Measurements from ENCODE around the gene SHROOM2.
"Not testable (repeated sequence)": the region's sequence is repeated elsewhere in the genome, so short reads cannot be mapped to it uniquely, and the experiment has no call there.

SHROOM2 gene

GRCh38 chrX:9786798-9787635, 788 bp downstream of the SHROOM2 start:
- DNase-seq, result no peak

GRCh38 chrX:9788911-9789310, 2.7 kb downstream of the SHROOM2 start:
- no peak for DNase-seq

- DNase-seq, result no peak
Observed at GRCh38 chrX:9789555-9789954, 3.3 kb downstream of the SHROOM2 start.

GRCh38 chrX:9790866-9791265, 4.6 kb downstream of the SHROOM2 start:
- no peak for DNase-seq

GRCh38 chrX:9794495-9794894, 8.3 kb downstream of the SHROOM2 start:
- no peak for DNase-seq

GRCh38 chrX:9797384-9798360, 11.4 kb downstream of the SHROOM2 start:
- no peak for DNase-seq

- DNase-seq, result no peak
Observed at GRCh38 chrX:9802737-9803136, 16.5 kb downstream of the SHROOM2 start.

- no peak for DNase-seq
Observed at GRCh38 chrX:9804444-9804843, 18.2 kb downstream of the SHROOM2 start.

GRCh38 chrX:9805956-9806355, 19.7 kb downstream of the SHROOM2 start:
- DNase-seq, result no peak

- no peak for DNase-seq
Observed at GRCh38 chrX:9807355-9808182, 21.3 kb downstream of the SHROOM2 start.

- DNase-seq, result not testable (repeated sequence)
Observed at GRCh38 chrX:9809876-9810275, 23.6 kb downstream of the SHROOM2 start.

GRCh38 chrX:9811086-9811485, 24.9 kb downstream of the SHROOM2 start:
- DNase-seq, result not testable (repeated sequence)

GRCh38 chrX:9816084-9816700, 30.0 kb downstream of the SHROOM2 start:
- DNase-seq, result no peak

- DNase-seq, result no peak
Observed at GRCh38 chrX:9821572-9821971, 35.3 kb downstream of the SHROOM2 start.

GRCh38 chrX:9824554-9824953, 38.3 kb downstream of the SHROOM2 start:
- no peak for DNase-seq

GRCh38 chrX:9825129-9825790, 39.0 kb downstream of the SHROOM2 start:
- DNase-seq, result no peak

- no peak for DNase-seq
Observed at GRCh38 chrX:9825966-9826365, 39.7 kb downstream of the SHROOM2 start.

- no peak for DNase-seq
Observed at GRCh38 chrX:9829308-9830267, 43.4 kb downstream of the SHROOM2 start.

- no peak for DNase-seq
Observed at GRCh38 chrX:9832811-9833210, 46.6 kb downstream of the SHROOM2 start.

GRCh38 chrX:9835585-9836210, 49.5 kb downstream of the SHROOM2 start:
- DNase-seq, result no peak

Data from NCI-H187 treated with DMSO at 0.1 percent for 48 hours (cell line).